ENCODE measurements around the gene LMNB1.

GRCh38 chr5:126846744-126847455 is 70.0 kb downstream of the LMNB1 start:
- TF ChIP-seq POLR2A (IDR thresholded peaks at IDR 0.05; ENCODE audit: low read depth, low read length) (no peak), POLR2AphosphoS5 (IDR thresholded peaks at IDR 0.05; ENCODE audit: low read depth, low read length) (no peak)
